ENCODE results near the gene TBXT. TPM values are rescaled to one million over a fixed set of nuclear protein-coding genes. Genes with fewer than 3 reads are reported as not detected.
"Not testable (repeated sequence)": the region's sequence is repeated elsewhere in the genome, so short reads cannot be mapped to it uniquely, and the experiment has no call there.

TBXT gene
- total and polyA plus RNA-seq, 2 experiments from 2014 or later, result 0.23 TPM; not detected in 1

- not testable (repeated sequence) for H2AFZ ChIP-seq; H4K20me1 ChIP-seq (replicated peaks; ENCODE audit: insufficient read depth); H3K79me2 ChIP-seq (replicated peaks; ENCODE audit: insufficient read depth); H3K27ac Mint-ChIP-seq; DNase-seq (ENCODE audit: low spot score); H3K4me1 ChIP-seq (ENCODE audit: insufficient read depth); H3K4me2 ChIP-seq; H3K4me3 ChIP-seq; H3K9me3 Mint-ChIP-seq; ATAC-seq; H3K27me3 Mint-ChIP-seq (ENCODE audit: insufficient read depth, low read depth, poor library complexity); H3K27ac ChIP-seq (ENCODE audit: low read depth); H3K9me2 ChIP-seq (ENCODE audit: insufficient read depth); H3F3A ChIP-seq (replicated peaks; ENCODE audit: low read depth); H3K36me3 ChIP-seq (ENCODE audit: insufficient read depth); H3K36me3 Mint-ChIP-seq (ENCODE audit: low read depth); H3K4me3 Mint-ChIP-seq; H3K27me3 ChIP-seq (ENCODE audit: insufficient read depth)
- peaks cover 13% of the 10 kb centered on the region for H3K4me1 Mint-ChIP-seq
These were observed 44.5 kb downstream of the TBXT start for GRCh38 chr6:166123115-166123514.

DNA sequence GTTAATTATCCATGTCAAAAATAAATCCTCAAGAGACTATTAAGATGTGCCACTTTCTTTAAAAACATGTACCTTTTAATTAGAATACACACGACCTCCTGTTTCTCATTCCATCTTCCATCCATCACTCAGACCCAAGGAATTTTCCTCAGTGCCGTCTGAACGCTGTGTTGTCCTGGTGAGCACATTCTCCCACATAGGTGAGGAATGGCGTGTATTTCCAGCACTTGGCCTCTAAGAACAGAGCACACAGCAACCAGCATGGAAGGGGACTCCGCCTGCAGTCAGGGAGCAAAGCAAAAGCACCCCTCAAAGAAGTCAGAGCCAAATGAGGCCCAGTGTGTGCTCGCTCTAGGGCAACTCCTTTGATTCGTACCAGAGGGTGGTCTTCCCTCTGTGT lies 45.9 kb downstream of the TBXT start:
- H3K27ac Mint-ChIP-seq, result no peak overlapping the region
- DNase-seq (ENCODE audit: low spot score), result peak; percentile 8
- H3K9me3 Mint-ChIP-seq, result no peaks in the 10 kb centered on the region
- no peaks in the 10 kb centered on the region for H3K36me3 Mint-ChIP-seq (ENCODE audit: low read depth)
- H3K9me2 ChIP-seq (ENCODE audit: insufficient read depth), result no peaks in the 10 kb centered on the region
- H3K4me3 Mint-ChIP-seq, result no peak overlapping the region
- no peaks in the 10 kb centered on the region for H4K20me1 ChIP-seq (replicated peaks; ENCODE audit: insufficient read depth)
- no peak overlapping the region for H3K4me2 ChIP-seq
- no peaks in the 10 kb centered on the region for H3F3A ChIP-seq (replicated peaks; ENCODE audit: low read depth)
- H3K4me1 Mint-ChIP-seq, result no peaks in the 10 kb centered on the region; the same call in 2 of the 3 replicates
- no peak overlapping the region for H3K27ac ChIP-seq (ENCODE audit: low read depth)
- H3K36me3 ChIP-seq (ENCODE audit: insufficient read depth), result no peaks in the 10 kb centered on the region
- no peak for ATAC-seq
- peaks cover 2% of the 10 kb centered on the region for H3K27me3 Mint-ChIP-seq (ENCODE audit: insufficient read depth, low read depth, poor library complexity)
- H3K27me3 ChIP-seq (ENCODE audit: insufficient read depth), result no peaks in the 10 kb centered on the region
- no peaks in the 10 kb centered on the region for H3K79me2 ChIP-seq (replicated peaks; ENCODE audit: insufficient read depth)
- no peaks in the 10 kb centered on the region for H3K4me1 ChIP-seq (ENCODE audit: insufficient read depth)
- H2AFZ ChIP-seq, result no peak overlapping the region; the same call in 1 of the 2 replicates
- H3K4me3 ChIP-seq, result no peak overlapping the region
- no peak for TF ChIP-seq ZNF331 (CRISPR knock-in tag; IDR thresholded peaks at IDR 0.05; ENCODE audit: low read depth)
- TF ChIP-seq ETS1 (IDR thresholded peaks at IDR 0.05), result no peak
- TF ChIP-seq NANOG (IDR thresholded peaks at IDR 0.05; ENCODE audit: borderline replicate concordance), result no peak
- TF ChIP-seq, protein P1, sequence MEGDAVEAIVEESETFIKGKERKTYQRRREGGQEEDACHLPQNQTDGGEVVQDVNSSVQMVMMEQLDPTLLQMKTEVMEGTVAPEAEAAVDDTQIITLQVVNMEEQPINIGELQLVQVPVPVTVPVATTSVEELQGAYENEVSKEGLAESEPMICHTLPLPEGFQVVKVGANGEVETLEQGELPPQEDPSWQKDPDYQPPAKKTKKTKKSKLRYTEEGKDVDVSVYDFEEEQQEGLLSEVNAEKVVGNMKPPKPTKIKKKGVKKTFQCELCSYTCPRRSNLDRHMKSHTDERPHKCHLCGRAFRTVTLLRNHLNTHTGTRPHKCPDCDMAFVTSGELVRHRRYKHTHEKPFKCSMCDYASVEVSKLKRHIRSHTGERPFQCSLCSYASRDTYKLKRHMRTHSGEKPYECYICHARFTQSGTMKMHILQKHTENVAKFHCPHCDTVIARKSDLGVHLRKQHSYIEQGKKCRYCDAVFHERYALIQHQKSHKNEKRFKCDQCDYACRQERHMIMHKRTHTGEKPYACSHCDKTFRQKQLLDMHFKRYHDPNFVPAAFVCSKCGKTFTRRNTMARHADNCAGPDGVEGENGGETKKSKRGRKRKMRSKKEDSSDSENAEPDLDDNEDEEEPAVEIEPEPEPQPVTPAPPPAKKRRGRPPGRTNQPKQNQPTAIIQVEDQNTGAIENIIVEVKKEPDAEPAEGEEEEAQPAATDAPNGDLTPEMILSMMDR (conservative IDR thresholded peaks at IDR 0.05; ENCODE audit: low read depth in 2 of 2), result no peak
- TF ChIP-seq EZH2 (IDR thresholded peaks at IDR 0.05; ENCODE audit: low read depth, unreplicated experiment), result no peak
- no peak for TF ChIP-seq CREB1 (CRISPR knock-in tag; IDR thresholded peaks at IDR 0.05; ENCODE audit: low read depth)
- no peak for TF ChIP-seq EZH2phosphoT487 (IDR thresholded peaks at IDR 0.05; ENCODE audit: unreplicated experiment)
- no peak for TF ChIP-seq ZNF462 (CRISPR knock-in tag; IDR thresholded peaks at IDR 0.05)

All from GM23338 (cell line).